Regular cardiac myocyte (primary cell): Measurements from ENCODE around the gene PGK1. TPM values are rescaled to one million over a fixed set of nuclear protein-coding genes. Genes with fewer than 3 reads are reported as not detected.

ENCODE experiments used
- total RNA-seq: library from RNA; depleted of rRNA; stranded (reverse); fragments of >200 nt; gene quantifications from 2 replicates; pipeline ENCODE4 v1.2.3, GENCODE V29; 2014

The PGK1 gene
- total RNA-seq: 563 and 592 TPM in 2 replicates

GRCh38 chrX:78103623-78104446 lies at the start of gene PGK1:
Gene PGK1 (plus strand): TSS chrX:78104248. CDS start chrX:78104341, 93 bp downstream.

GRCh38 chrX:78139160-78140123 lies 35.4 kb downstream of the PGK1 start, which contains the start of gene TAF9B:
Gene TAF9B (minus strand): TSS chrX:78139650. CDS start chrX:78139611, 39 bp downstream.

Other genes with a start within 250 kb of the PGK1 start
- gene MAGT1, start 208.8 kb upstream of the PGK1 start, total RNA-seq: 122 and 180 TPM in 2 replicates
- 432 and 451 TPM in 2 replicates for gene COX7B, start 204.8 kb upstream of the PGK1 start, total RNA-seq
- gene ATP7A, start 193.6 kb upstream of the PGK1 start, total RNA-seq: 13.2 and 17.8 TPM in 2 replicates
- not detected in 2 replicates for gene PGAM4, start 134.6 kb upstream of the PGK1 start, total RNA-seq
- gene TAF9B, start 35.4 kb downstream of the PGK1 start, total RNA-seq: 5.6 and 20.5 TPM in 2 replicates
- not detected in 2 replicates for gene CYSLTR1, start 223.4 kb downstream of the PGK1 start, total RNA-seq